Measurements from ENCODE around the gene IMPACT. TPM values are rescaled to one million over a fixed set of nuclear protein-coding genes. Genes with fewer than 3 reads are reported as not detected.

Gene IMPACT
- total and polyA plus RNA-seq, 2 of the 4 experiments (the other 2 are of a cell fraction): 11.8 to 13.8 TPM

GRCh38 chr18:24466771-24467170, 40.3 kb downstream of the IMPACT start:
- Histone ChIP-seq H3K4me1 (ENCODE audit: control insufficient read depth, insufficient read depth, low read length) (no peaks in the 10 kb centered on the region), H3K18ac (ENCODE audit: low read depth, low read length) (no peak overlapping the region)
- POLR2A ChIA-PET (ENCODE audit: unreplicated experiment): no interaction called here

More at GRCh38 chr18:24466771-24467170, 40.3 kb downstream of the IMPACT start:
- in situ Hi-C loops (cut with MboI; ENCODE audit: low sequenced_read_pairs): no loop called here
- Histone ChIP-seq H2BK15ac (ENCODE audit: low read depth, low read length) (no peak overlapping the region), H3K36me3 (ENCODE audit: control insufficient read depth, insufficient read depth, low read length) (no peaks in the 10 kb centered on the region), H3K23ac (ENCODE audit: low read depth, low read length) (no peak overlapping the region), H4K91ac (ENCODE audit: insufficient read depth, low read depth, low read length) (no peak overlapping the region), H2AK5ac (ENCODE audit: low read depth, low read length) (no peak overlapping the region), H3K79me1 (ENCODE audit: low read depth in 1 of 2, low read length in 2 of 2) (no peaks in the 10 kb centered on the region), H3K27me3 (ENCODE audit: control insufficient read depth, insufficient read depth, low read length) (no peaks in the 10 kb centered on the region; the same call in none of the 2 replicates), H3K14ac (replicated peaks; ENCODE audit: low read depth, low read length) (no peak overlapping the region), H3K27ac (ENCODE audit: insufficient read depth, low read length) (no peak overlapping the region), H2AFZ (replicated peaks; ENCODE audit: low read length, poor library complexity) (no peak overlapping the region), H3K9me3 (ENCODE audit: control insufficient read depth, insufficient read depth, low read length) (no peaks in the 10 kb centered on the region), H3K4me3 (ENCODE audit: insufficient read depth, low read depth, low read length) (no peak overlapping the region), H3K9me1 (ENCODE audit: insufficient read depth, low read length) (0 out of 2 replicates have a peak, but pooled peaks cover 2% of the 10 kb centered on the region), H2BK5ac (ENCODE audit: low read depth, low read length, poor library complexity, severe bottlenecking) (no peak overlapping the region), H4K8ac (ENCODE audit: low read depth in 2 of 2, low read length in 2 of 2) (no peak overlapping the region), H3K9ac (ENCODE audit: low read depth, low read length) (no peak overlapping the region), H3K56ac (ENCODE audit: extremely low read depth, insufficient read depth, low read length) (no peak overlapping the region), H3K4ac (ENCODE audit: low read depth, low read length) (no peak overlapping the region), H3K4me2 (ENCODE audit: low read depth, low read length) (no peak overlapping the region), H4K5ac (ENCODE audit: low read depth, low read length) (no peak overlapping the region), H2BK20ac (ENCODE audit: low read depth, low read length) (no peak overlapping the region), H4K20me1 (ENCODE audit: insufficient read depth, low read length) (no peaks in the 10 kb centered on the region), H2BK120ac (ENCODE audit: low read depth, low read length) (no peak overlapping the region), H2AK9ac (replicated peaks; ENCODE audit: low read depth, low read length, poor library complexity) (no peak overlapping the region)
- TF ChIP-seq MXI1 (IDR thresholded peaks at IDR 0.05; ENCODE audit: borderline replicate concordance, low read depth, low read length): no peak
- TF ChIP-seq CEBPB (IDR thresholded peaks at IDR 0.05; ENCODE audit: low read depth, low read length): no peak
- TF ChIP-seq RFX5 (IDR thresholded peaks at IDR 0.05; ENCODE audit: low read depth, low read length): no peak
- TF ChIP-seq BHLHE40 (IDR thresholded peaks at IDR 0.05; ENCODE audit: low read depth, low read length): no peak
- TF ChIP-seq RCOR1 (IDR thresholded peaks at IDR 0.05; ENCODE audit: insufficient replicate concordance, low read length): no peak
- TF ChIP-seq SMC3 (IDR thresholded peaks at IDR 0.05; ENCODE audit: low read depth, low read length): no peak
- TF ChIP-seq USF2 (IDR thresholded peaks at IDR 0.05; ENCODE audit: low read depth, low read length): no peak
- no peak for TF ChIP-seq CHD1 (IDR thresholded peaks at IDR 0.05; ENCODE audit: low read depth, low read length)
- no peak for TF ChIP-seq MAFK (IDR thresholded peaks at IDR 0.05; ENCODE audit: low read depth, low read length)
- TF ChIP-seq FOS (IDR thresholded peaks at IDR 0.05; ENCODE audit: low read depth, low read length): no peak
- TF ChIP-seq, protein P1, sequence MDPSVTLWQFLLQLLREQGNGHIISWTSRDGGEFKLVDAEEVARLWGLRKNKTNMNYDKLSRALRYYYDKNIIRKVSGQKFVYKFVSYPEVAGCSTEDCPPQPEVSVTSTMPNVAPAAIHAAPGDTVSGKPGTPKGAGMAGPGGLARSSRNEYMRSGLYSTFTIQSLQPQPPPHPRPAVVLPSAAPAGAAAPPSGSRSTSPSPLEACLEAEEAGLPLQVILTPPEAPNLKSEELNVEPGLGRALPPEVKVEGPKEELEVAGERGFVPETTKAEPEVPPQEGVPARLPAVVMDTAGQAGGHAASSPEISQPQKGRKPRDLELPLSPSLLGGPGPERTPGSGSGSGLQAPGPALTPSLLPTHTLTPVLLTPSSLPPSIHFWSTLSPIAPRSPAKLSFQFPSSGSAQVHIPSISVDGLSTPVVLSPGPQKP (IDR thresholded peaks at IDR 0.05; ENCODE audit: borderline replicate concordance, low read depth, low read length): no peak
- BruUV-seq (replicated peaks): no TSS peak
- intact Hi-C loops (cut with micrococcal nuclease): no loop called here
- ATAC-seq (ENCODE audit: low read depth) (no peak), DNase-seq (no peak)
- dilution Hi-C loops (cut with HindIII; ENCODE audit: low sequenced_read_pairs, unreplicated experiment): no loop called here
- CTCF ChIA-PET: no interaction called here
- no CpG with 5 or more reads among the region's 2 CpGs for WGBS, 2 experiments (ENCODE audit: extremely low coverage in 2 of 2, insufficient read length in 1 of 2)
